ENCODE results near the gene CCDC87.

- no peak for TF ChIP-seq EZH2phosphoT487 (IDR thresholded peaks at IDR 0.05; ENCODE audit: insufficient read depth, low read depth)
- TF ChIP-seq EZH2 (IDR thresholded peaks at IDR 0.05; ENCODE audit: insufficient read depth, poor library complexity, severe bottlenecking): no peak
Observed at GRCh38 chr11:66559142-66559865, 33.6 kb downstream of the CCDC87 start.
